K562 (cell line): ENCODE data around the gene IRX3. TPM values are rescaled to one million over a fixed set of nuclear protein-coding genes. Genes with fewer than 3 reads are reported as not detected.

ENCODE experiments used
- ATAC-seq: fragments of 200-7000 bp; cut with Tn5 transposase; 3 replicates; pipeline ENCODE4 v1.9.1; 2020; ENCODE audit warnings: moderate library complexity
- BruUV-seq: library from RNA; stranded (reverse); fragments of 400-500 nt; replicated peaks from 2 replicates; lab custom pipeline; 2021; lab: Mats Ljungman, UMichigan
- CTCF ChIA-PET: fragments of 300-600 bp; formaldehyde crosslinking; extraction: SDS; loops from one replicate; lab custom pipeline; 2021; ENCODE audit warnings: low intra/inter-chr PET ratio; lab: Yijun Ruan, JAX
- POLR2A ChIA-PET: fragments of 300-600, 350-650 bp; sonication (Branson Sonifier 250); formaldehyde crosslinking; extraction: SDS; loops from one replicate; lab custom pipeline; 2021; ENCODE audit warnings: antibody characterized with exemption, inconsistent platforms; lab: Yijun Ruan, JAX
- DNase-seq, 4 experiments: peaks; one replicate each; pipeline versions ENCODE4 v3.0.0 to v3.0.0-alpha.2; 2011 to 2018; ENCODE audit warnings: low spot score in 3 of 4, mixed read lengths in 3 of 4; ENCODE audit errors: extremely low read depth in 1 of 4
- FAIRE-seq: peaks from 2 replicates; lab custom pipeline; 2011; peaks lifted over from hg19 to GRCh38; lab: Jason Lieb, UNC
- H2AFZ ChIP-seq: 2 replicates; pipeline ENCODE4 v1.6.0; 2011; ENCODE audit warnings: low read depth, low read length, control low read depth, inconsistent platforms
- H3K27ac ChIP-seq: fragments of 200-600 bp; 3 replicates; pipeline ENCODE4 v1.8.0; 2011; ENCODE audit warnings: low read depth, mild to moderate bottlenecking, control low read depth, inconsistent platforms, low read length, moderate library complexity, mixed read lengths; ENCODE audit errors: extremely low read depth
- H3K27me3 ChIP-seq, 2 experiments: fragments of 300-600 bp in 1 of 2; 2 replicates in 1 of 2; 3 replicates in 1 of 2; pipeline versions ENCODE4 v1.6.0 to v1.8.0; 2011; ENCODE audit warnings: inconsistent platforms in 2 of 2, low read length in 2 of 2, mild to moderate bottlenecking in 1 of 2, mixed read lengths in 1 of 2, moderate library complexity in 1 of 2; ENCODE audit not compliant: control insufficient read depth in 2 of 2, insufficient read depth in 2 of 2
- H3K36me3 ChIP-seq: fragments of 300-600 bp; 3 replicates; pipeline ENCODE4 v1.8.0; 2011; ENCODE audit warnings: mild to moderate bottlenecking, low read length, inconsistent platforms; ENCODE audit not compliant: control insufficient read depth, insufficient read depth
- H3K4me1 ChIP-seq, 2 experiments: fragments of 200-600 bp in 1 of 2; replicated peaks in 1 of 2; 2 replicates in 1 of 2; 3 replicates in 1 of 2; pipeline versions ENCODE4 v1.5.1 to v1.8.0; 2011; ENCODE audit warnings: inconsistent platforms in 2 of 2, low read length in 2 of 2, mild to moderate bottlenecking in 1 of 2, mixed read lengths in 1 of 2, moderate library complexity in 1 of 2; ENCODE audit not compliant: control insufficient read depth in 2 of 2, insufficient read depth in 2 of 2
- H3K4me2 ChIP-seq: 2 replicates; pipeline ENCODE4 v1.6.1; 2011; ENCODE audit warnings: low read length, control low read depth, inconsistent platforms, mixed read lengths; ENCODE audit not compliant: insufficient read depth
- H3K4me3 ChIP-seq: fragments of 200-600 bp; sonication (generic), shearing (Covaris generic); 2 replicates; pipeline ENCODE4 v1.5.1; 2016; ENCODE audit warnings: control low read depth, inconsistent platforms
- H3K79me2 ChIP-seq: fragments of 200-600 bp; 3 replicates; pipeline ENCODE4 v1.8.0; 2011; ENCODE audit warnings: low read length, inconsistent platforms; ENCODE audit not compliant: control insufficient read depth, insufficient read depth
- H3K9ac ChIP-seq, 2 experiments: 2 replicates each; pipeline versions ENCODE4 v1.6.0 to v1.6.1; 2011; ENCODE audit warnings: low read depth in 2 of 2, low read length in 2 of 2, control low read depth in 1 of 2, inconsistent platforms in 1 of 2, mild to moderate bottlenecking in 1 of 2, mixed read lengths in 1 of 2; ENCODE audit not compliant: insufficient read depth in 1 of 2
- H3K9me1 ChIP-seq: one replicate; pipeline ENCODE4 v1.6.0; 2011; ENCODE audit warnings: inconsistent platforms, mild to moderate bottlenecking, low read length, moderate library complexity; ENCODE audit not compliant: control insufficient read depth, insufficient read depth
- H3K9me3 ChIP-seq: replicated peaks from 2 replicates; pipeline ENCODE4 v1.5.1; 2011; ENCODE audit warnings: low read depth, low read length, inconsistent platforms; ENCODE audit not compliant: control insufficient read depth, insufficient read depth
- H4K20me1 ChIP-seq: replicated peaks from 2 replicates; pipeline ENCODE4 v1.6.1; 2011; ENCODE audit warnings: low read length, inconsistent platforms, mixed read lengths; ENCODE audit not compliant: control insufficient read depth, insufficient read depth
- BCOR ChIP-seq: fragments of 450-650 bp; IDR thresholded peaks from 2 replicates; pipeline ENCODE4 v1.6.1; 2016
- ILK ChIP-seq: fragments of 450-650 bp; IDR thresholded peaks from 2 replicates; pipeline ENCODE4 v1.6.1; 2016; ENCODE audit warnings: missing genetic modification characterization, low read depth, mild to moderate bottlenecking, missing compliant biosample characterization, moderate library complexity, borderline replicate concordance
- JUND ChIP-seq, 2 experiments: IDR thresholded peaks; 2 replicates in 1 of 2; 3 replicates in 1 of 2; pipeline ENCODE4 v1.6.1; 2011; ENCODE audit warnings: borderline replicate concordance in 2 of 2, low read depth in 2 of 2, low read length in 2 of 2, improper control_type of control experiment in 1 of 2, missing biosample characterization in 1 of 2, missing genetic modification characterization in 1 of 2, missing genetic modification reagents in 1 of 2
- MTF1 ChIP-seq: fragments of 250-450 bp; sonication (Bioruptor Pico); IDR thresholded peaks from 2 replicates; pipeline ENCODE4 v1.9.0; 2021; ENCODE audit warnings: moderate library complexity, mild to moderate bottlenecking, inconsistent platforms, borderline replicate concordance
- POLR2AphosphoS2 ChIP-seq: IDR thresholded peaks from 2 replicates; pipeline ENCODE4 v1.6.1; 2012; ENCODE audit warnings: low read length, improper control_type of control experiment
- TCF7L2 ChIP-seq: fragments of 150-350 bp; IDR thresholded peaks from 2 replicates; pipeline ENCODE4 v1.6.1; 2016; ENCODE audit warnings: low read depth, mild to moderate bottlenecking, low read length, moderate library complexity
- ZBTB26 ChIP-seq: fragments of 450-650 bp; formaldehyde crosslinking; IDR thresholded peaks from 2 replicates; pipeline ENCODE4 v1.4.0; 2022; ENCODE audit warnings: missing genetic modification characterization
- ZNF764 ChIP-seq: fragments of 250-450 bp; sonication (Bioruptor Pico); IDR thresholded peaks from 2 replicates; pipeline ENCODE4 v1.4.0; 2020; ENCODE audit warnings: low read depth, mild to moderate bottlenecking, moderate library complexity
- WGBS: fragments of 100-300 bp; shearing (Covaris generic); methylation state at CpG from one replicate; pipeline ENCODE4 v1.1.6; 2016; ENCODE audit warnings: low coverage, mixed read lengths; ENCODE audit not compliant: insufficient coverage; ENCODE audit errors: missing lambda C conversion rate; 5-methylcytosine and 5-hydroxymethylcytosine counted together
- in situ Hi-C: fragments of 300-500 bp; cut with MboI; formaldehyde crosslinking; loops from 4 replicates; pipeline ENCODE4 v1.15.0; 2018; ENCODE audit warnings: inconsistent platforms, mixed read lengths
- intact Hi-C: fragments of 100-400 bp; cut with micrococcal nuclease; formaldehyde crosslinking; loops from 2 replicates; pipeline ENCODE4 v1.14.2; 2022
- polyA plus RNA-seq, 8 experiments: library from polyadenylated mRNA; depleted of rRNA in 4 of 8; stranded (reverse) in 5 of 8; unstranded in 3 of 8; fragments of >200 nt; fragmentation: Nextera tagmentation in 2 of 8; fragmentation: Illumina TruSeq in 1 of 8; extraction: Ambion mirVana in 2 of 8; extraction: Trizol in 1 of 8; gene quantifications; 2 replicates each; pipeline versions ENCODE4 v1.2.1 to v1.2.3, GENCODE V29; 2011 to 2014; ENCODE audit warnings: inconsistent platforms in 1 of 8, missing spikeins in 1 of 8
- total RNA-seq, 7 experiments: library from RNA; depleted of rRNA in 6 of 7; stranded (reverse); fragments of >200 nt in 6 of 7; fragmentation: Illumina TruSeq in 2 of 7; extraction: Trizol in 2 of 7; gene quantifications; 2 replicates each; pipeline versions ENCODE4 v1.2.1 to v1.2.3, GENCODE V29; 2011 to 2021; ENCODE audit warnings: low replicate concordance in 1 of 7
- TF ChIP-seq, protein P1 (sequence below): fragments of 200-800 bp; sonication (Bioruptor generic); IDR thresholded peaks from 2 replicates; pipeline ENCODE4 v1.6.1; 2017; ENCODE audit warnings: missing genetic modification characterization, missing compliant biosample characterization

IRX3 gene
- total and polyA plus RNA-seq, 9 of the 15 experiments (the other 6 are each of a cell fraction or from before 2014, with no cell fraction given), result not detected

DNA sequence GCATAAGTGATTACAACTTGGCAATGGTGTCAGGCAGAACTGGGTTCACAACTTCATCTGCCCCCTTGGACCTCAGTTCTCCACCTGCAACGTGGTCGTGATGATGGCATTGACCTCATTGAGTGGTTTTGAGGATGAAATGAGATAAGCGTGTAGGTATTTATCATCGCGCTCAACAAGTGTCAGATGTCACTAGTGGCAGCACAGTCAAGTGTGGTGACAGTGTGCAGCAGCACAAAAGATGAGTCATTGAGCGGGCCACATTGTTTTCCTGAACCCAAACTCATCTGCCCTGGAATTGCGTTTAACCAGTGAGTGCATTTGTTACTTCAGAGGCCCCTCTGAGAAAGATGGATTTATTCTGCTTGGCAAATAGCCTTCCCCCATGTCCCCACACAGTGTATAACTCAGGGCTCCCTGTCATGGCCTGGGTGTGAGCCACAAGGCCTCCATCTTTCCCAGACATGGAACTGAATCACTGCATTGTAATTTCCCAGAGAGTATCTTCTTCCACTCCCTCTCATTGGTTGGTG, 20.9 kb downstream of the IRX3 start:
- FAIRE-seq, result no peak
- no TSS peak for BruUV-seq
- POLR2A ChIA-PET, result no interaction called here

More for the DNA sequence above, 20.9 kb downstream of the IRX3 start:
- Histone ChIP-seq H3K9me3 (no peaks in the 10 kb centered on the region), H3K4me3 (no peak overlapping the region), H3K9ac (no peak overlapping the region), H3K36me3 (no peaks in the 10 kb centered on the region), H3K4me2 (no peak overlapping the region), H3K79me2 (no peaks in the 10 kb centered on the region), H3K27me3 (no peaks in the 10 kb centered on the region), H2AFZ (no peak overlapping the region), H3K27ac (no peak overlapping the region), H3K4me1 (no peaks in the 10 kb centered on the region), H4K20me1 (no peaks in the 10 kb centered on the region), H3K9me1 (no peaks in the 10 kb centered on the region)
- in situ Hi-C loops, result no loop called here
- WGBS, result 0% methylated on average over 7 of the region's 7 CpGs
- TF ChIP-seq ZBTB26 (CRISPR knock-in tag) (no peak), BCOR (no peak), MTF1 (CRISPR knock-in tag) (no peak), ZNF764 (CRISPR knock-in tag) (no peak), POLR2AphosphoS2 (no peak), ILK (tag) (no peak), JUND (IDR thresholded peaks at IDR 0.05; ENCODE audit: borderline replicate concordance, low read depth, low read length) (no peak), JUND (tag; IDR thresholded peaks at IDR 0.05; ENCODE audit: borderline replicate concordance, low read depth, low read length) (0 out of 3 replicates have a peak, but pooled peaks have one; percentile 19), TCF7L2 (no peak)
- TF ChIP-seq, protein P1, sequence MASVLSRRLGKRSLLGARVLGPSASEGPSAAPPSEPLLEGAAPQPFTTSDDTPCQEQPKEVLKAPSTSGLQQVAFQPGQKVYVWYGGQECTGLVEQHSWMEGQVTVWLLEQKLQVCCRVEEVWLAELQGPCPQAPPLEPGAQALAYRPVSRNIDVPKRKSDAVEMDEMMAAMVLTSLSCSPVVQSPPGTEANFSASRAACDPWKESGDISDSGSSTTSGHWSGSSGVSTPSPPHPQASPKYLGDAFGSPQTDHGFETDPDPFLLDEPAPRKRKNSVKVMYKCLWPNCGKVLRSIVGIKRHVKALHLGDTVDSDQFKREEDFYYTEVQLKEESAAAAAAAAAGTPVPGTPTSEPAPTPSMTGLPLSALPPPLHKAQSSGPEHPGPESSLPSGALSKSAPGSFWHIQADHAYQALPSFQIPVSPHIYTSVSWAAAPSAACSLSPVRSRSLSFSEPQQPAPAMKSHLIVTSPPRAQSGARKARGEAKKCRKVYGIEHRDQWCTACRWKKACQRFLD (CRISPR knock-in tag), result no peak
- DNase-seq (no peak), ATAC-seq (no peak)
- CTCF ChIA-PET, result no interaction called here
- intact Hi-C loops, result no loop called here
